Activated CD8-positive, alpha-beta memory T cell treated with anti-CD3 and anti-CD28 coated beads for 48 hours (primary cell): ENCODE measurements around the gene HDAC4.

Experiments used
- DNase-seq, 3 experiments: peaks; one replicate each; pipeline ENCODE4 v3.0.0-alpha.2; 2020; ENCODE audit warnings: low read depth in 2 of 3, low spot score in 2 of 3

Gene HDAC4

GRCh38 chr2:239299218-239299939 is 101.4 kb downstream of the HDAC4 start:
- DNase-seq, result no peak

DNA sequence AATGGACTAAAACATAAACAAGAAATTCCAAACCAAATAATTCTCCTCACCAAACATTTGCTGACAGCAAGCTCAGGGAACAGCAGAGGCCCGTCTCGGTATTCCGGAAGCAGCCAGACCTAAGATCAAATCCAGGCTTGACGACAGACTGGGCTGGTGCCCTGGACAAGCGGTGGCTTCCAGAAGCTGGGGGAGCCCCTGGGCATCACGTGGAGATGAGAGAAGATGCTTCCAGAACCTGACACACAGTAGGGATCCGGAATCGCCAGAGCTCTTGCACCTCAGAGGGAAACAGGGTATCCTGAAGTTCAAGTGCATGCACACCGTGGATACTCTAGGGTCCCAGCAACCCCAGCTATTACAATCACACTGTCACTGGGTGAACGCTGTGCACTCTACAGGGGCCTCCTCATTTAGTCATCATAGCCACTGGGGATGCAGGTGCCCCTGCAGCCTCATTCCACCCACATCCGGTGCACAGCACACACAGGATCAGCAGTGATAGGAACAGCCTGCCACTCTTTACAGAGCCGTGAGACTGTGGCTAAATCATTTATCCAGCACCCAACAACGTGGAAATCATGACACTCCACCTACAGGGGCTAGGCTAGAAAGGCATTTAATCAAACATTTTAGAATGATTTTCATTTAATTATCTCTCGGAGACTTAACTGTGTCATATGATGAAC is 102.6 kb downstream of the HDAC4 start:
- peak in 1 of 3 experiments; percentile 49 for DNase-seq

GRCh38 chr2:239297142-239298004 is 103.4 kb downstream of the HDAC4 start:
- DNase-seq, result no peak

GRCh38 chr2:239296020-239296932 is 104.5 kb downstream of the HDAC4 start:
- no peak for DNase-seq

DNA sequence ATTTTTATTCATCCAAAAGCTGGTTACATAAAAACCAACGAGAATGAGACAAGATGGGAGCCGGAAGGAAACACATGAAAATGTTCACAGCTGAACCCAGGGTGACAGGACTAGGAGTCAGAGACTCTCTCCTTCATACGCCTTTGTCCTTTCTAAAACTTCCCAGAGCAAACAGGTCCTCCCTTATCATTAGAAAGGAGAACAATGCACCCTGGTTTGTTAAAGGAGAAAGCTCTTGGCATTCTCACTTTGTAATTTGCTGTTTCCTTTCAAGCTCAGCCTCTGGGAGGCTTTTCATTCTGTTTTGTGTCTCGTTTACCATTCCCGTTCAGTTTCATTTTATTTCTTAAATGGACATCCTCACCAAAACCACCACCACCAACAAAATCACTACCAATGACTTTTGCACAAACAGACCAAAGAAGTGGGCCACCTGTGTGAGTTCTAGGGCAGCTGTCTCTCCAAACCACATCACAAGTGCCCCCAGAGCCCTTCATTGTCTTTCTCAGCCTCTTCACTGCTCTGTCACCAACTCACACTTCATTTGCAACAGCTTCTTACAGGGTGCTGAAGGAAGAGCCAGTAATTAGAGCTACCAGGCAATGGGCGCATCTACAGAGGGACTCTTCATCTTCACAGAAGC is 105.3 kb downstream of the HDAC4 start:
- DNase-seq, result no peak

DNA sequence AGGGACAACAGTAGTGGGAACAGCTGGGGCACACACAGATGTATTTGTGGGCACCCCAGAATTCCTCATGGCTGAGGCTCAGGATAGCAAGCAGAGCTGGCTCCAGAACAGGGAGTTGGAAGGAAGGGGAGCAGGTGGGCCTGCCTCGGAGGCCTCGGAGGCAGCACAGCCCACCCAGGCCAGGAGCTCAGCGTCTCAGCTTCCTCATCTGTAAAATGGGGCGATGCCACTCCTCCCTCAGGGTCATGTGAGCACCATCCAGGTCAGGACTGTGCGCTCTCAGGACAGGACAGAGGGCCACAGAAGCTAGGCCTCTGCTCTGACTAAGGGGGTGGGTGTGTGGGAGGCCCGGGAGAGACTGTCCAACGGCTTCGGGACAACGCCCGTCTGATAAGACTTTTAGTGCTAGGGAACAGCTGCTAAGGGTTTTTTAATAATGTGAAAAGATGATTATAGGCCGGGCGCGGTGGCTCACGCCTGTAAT is 106.2 kb downstream of the HDAC4 start:
- DNase-seq, result no peak

- DNase-seq, result peak in 1 of 3 experiments; percentile 47
Measured at GRCh38 chr2:239293775-239294430, 106.9 kb downstream of the HDAC4 start.

GRCh38 chr2:239292959-239293774 is 107.7 kb downstream of the HDAC4 start:
- DNase-seq, result no peak

DNA sequence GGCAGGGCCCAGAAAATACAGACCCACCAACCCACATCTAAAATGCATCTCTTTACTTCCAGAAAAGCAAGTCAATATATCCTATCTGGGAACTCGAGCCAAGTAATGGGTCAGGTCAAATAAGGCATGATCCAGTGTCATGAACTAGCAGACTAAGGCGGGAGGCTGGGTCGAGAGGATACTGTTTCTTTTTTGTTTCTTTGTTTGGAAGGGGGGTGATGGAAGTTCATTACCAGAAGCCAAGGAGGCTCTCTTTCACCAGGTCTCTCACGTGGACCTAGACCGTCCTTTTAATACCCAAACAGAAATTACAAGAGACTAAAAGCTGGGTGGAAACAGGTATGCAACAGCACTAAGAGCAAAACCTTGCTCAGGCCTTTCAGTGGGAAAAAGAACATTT is 108.3 kb downstream of the HDAC4 start:
- no peak for DNase-seq

DNA sequence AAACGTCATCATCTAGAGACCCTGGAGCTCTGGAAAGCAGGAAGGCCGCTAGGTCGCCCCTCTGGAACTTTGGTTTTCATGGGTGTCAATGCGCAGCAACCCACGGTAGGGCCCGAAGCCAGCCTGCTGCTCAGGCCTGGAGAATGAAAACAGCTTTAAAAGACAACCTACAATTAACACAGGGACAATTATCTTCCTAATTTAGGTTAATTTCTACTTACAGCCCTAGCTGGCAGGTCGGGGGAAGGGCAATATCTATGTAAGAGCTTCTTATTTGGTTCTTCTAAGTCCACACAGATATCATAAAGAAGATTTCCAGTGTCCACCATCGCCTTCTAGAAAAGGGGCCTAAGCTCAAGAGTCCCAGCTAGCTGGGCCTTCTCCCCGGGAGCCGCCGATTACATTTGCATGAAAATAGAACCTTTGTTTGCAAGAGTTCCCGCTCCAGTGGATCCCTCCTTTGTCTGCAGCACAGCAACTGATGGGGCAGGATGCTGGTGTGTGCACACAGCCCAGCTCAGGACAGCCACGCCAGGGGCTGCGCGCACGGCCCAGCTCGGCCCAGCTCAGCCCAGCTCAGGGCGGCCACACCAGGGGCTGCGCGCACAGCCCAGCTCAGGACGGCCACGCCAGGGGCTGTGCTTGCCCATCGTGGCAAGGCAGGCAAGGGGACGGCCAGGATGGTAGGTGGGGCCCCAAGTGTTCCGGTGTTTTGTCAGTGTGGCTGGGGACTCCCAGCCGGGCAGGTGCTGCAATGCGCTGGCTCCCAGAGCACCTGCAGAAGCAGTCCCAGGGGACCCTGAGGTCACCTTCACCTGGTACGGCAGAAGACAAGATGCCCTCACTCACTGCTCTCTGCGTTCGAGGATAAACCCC is 109.1 kb downstream of the HDAC4 start:
- DNase-seq, result no peak

DNA sequence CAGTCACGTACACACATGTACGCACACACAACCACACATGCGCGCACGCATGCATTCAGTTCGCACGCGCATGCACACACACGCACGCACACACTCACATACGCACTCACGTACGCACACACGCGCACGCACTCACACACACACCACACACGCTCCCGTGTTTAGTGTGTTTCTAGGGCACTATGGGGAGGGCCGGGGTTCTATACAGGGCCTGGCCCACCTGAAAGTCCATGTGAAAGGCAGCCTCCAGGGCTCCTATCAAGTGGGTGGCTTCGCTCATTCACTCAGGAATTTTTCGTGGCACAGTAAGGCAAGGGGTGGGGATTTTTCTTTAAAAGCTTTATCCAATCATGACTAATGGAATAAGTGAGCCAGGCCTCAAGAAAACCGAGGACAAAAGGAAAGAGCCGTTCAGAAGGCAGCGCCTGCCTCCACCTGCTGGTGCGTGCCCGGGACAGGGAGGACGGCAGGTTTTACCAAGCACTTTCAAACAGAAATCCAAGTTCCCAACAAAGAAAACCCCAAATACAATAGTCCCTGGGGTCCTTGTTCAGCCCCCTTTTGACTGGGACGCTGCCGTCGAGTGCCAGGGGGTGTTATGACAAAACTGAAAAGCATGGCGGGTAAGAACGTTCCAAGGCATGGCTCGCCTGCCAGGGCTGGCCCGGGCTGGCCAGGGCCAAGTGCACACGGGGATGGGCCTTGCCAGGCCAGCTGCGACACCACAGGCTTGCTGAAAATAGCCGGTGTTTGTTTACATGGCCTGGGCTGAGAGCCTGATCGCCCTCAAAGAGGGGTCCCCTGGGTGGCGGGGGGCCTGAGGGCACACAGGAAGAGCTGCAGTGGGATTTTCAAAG is 110.0 kb downstream of the HDAC4 start:
- DNase-seq, result no peak

DNA sequence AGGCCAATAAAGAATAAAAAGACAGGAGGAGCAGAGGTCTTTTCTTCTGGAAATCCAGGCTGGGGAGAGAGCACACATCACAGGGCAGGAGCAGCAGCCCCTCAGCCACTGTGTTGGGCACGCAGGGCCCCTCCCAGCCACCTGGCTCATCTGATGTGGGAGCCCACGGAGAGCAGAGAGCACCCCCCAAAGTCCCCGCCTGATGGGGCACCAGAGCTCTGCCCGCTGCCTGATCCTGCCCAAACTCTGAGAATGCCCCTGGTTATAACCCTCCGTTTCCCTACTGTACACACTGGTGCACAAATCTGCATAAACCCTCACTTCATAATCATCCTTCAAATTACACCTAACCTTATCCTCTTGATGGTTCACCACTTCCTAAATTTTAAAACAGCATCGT is 111.3 kb downstream of the HDAC4 start:
- DNase-seq, result no peak

GRCh38 chr2:239288951-239289511 is 111.8 kb downstream of the HDAC4 start:
- DNase-seq, result no peak

GRCh38 chr2:239288237-239288636 is 112.6 kb downstream of the HDAC4 start:
- no peak for DNase-seq

GRCh38 chr2:239287461-239287860 is 113.4 kb downstream of the HDAC4 start:
- DNase-seq, result no peak

DNA sequence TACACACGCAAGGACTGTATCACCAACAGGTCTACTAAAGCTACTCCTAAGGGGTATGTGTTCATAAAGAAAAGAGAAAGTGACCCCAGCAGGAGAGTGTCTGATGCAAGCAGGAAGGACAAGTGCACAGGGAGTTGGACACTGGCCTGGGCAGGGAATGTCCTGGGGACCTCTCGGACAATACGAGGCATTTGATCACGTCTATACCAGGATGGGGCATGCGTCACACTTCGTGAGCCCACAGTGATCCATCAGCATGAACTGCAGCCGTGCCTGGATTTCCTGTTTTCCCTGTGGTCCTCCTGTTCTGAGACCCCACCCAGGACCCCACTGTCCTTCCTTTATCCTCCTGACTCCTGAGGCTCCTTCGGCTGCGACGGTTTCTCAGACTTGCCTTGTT is 113.9 kb downstream of the HDAC4 start:
- DNase-seq, result no peak

- no peak for DNase-seq
Measured at GRCh38 chr2:239285932-239286230, 114.9 kb downstream of the HDAC4 start.
